HG03060 (cell line): ENCODE measurements around the gene NME8.

ENCODE experiments used
- ATAC-seq: cut with Tn5 transposase; IDR thresholded peaks from one replicate; pipeline ENCODE4 v1.9.1; 2021; ENCODE audit warnings: low read depth, moderate number of reproducible peaks; ENCODE audit not compliant: unreplicated experiment

Gene NME8

DNA sequence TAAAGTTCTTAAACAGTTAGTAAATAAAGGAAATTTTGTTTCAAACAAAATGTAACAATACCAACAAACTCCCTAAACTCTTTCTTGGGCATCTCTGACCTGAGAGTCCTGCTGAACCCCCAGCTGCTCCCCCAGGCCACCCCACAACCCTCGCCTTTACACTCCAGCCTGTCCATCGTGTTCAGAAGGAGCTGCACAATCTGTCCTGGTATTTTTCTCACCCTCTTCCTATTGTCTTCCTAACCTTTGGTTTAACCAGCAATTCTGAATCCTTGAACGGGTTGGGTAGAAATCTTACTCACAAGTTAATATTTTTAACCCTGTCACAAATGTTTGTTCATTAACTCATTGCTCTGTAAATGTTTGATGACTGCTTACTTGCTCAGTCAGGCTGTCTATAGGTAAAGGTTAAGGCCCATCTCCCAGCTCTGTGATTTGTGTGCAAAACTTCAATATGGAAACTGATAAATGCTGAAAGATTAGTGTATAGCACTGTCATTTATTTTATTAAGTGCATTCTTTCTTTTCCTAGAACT is 51.4 kb downstream of the NME8 start:
- no peak for ATAC-seq

DNA sequence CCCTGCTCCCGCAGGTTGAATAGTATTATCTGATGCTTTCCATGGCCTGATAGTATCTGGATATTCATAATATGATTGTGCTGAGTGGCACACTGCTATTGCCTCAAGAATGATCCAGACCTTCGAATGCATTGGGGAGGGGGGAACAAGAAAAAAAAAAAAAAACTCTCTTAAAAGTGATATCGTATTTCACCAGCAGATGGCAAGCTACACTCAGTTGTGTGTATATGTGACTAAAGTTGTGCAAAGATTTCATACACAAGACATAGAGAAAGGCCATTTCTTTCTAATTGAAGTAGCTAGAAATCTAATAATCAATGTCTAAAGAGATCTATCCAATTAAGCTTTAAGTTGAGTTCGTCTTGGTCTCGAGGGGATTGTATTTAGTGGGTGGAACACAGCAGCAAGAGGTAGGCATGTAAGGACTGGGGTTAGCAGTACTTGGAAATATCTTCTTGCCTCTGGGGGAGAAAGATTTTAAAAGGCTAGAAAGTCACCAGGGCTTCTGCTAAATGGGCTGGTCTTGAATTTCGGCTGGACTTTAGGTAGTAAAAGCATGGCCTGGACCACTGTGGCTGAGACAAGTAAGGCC is 52.9 kb downstream of the NME8 start:
- ATAC-seq, result no peak

DNA sequence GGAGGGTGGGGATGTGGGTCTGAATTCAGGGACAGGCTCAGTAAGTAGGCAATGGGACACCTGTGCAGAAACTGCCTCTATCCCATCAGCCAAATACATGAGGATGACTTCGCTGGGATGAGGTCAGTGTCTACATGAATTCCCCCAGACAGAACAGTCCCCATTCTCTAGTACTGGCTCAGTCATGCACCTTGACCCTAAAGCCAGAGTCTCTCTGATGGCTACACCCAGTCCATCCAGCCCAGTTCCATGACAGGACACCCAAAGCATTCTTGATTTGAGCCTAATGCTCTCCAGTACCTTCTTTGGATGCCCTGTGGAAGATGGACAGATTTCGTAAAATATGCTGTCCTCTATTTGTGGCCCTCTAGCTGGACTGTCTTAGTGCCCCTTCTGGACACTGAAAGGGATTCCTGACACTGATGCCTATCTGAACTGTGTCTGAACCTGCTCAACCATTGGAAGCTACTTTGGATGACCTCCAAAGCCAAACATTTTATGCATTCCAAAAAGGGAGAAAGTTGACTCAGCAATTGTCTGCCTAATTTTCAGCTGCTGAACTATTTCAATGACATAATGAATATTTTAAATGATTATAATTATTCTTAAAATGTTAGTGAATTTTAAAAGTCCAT is 53.6 kb downstream of the NME8 start:
- no peak for ATAC-seq

DNA sequence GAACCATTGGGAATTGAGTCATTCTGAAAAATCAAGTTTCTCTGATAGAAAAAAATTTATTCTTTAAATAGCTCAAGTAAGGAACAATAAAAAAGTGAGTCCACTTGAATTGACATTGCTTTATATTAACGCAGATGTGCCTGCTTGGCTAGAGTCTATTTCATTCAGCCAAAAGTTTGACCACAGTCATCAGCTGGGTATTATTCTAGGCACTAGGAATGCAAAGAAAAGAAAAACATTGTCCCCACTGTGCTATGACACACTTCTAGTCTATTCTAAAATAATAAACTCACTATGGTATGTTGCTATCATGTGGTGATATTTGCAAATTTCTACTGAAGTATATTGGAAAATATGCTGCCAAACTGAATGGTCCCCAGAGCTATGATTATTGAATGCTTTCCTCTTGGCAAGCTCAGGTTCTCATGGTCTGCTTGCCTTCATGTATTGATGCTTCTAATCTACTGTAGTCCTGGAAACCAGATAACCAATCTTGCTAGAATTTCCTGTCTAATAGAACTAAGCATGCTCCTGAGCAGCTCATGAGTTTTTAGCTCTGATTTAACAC is 59.9 kb downstream of the NME8 start:
- ATAC-seq, result no peak

DNA sequence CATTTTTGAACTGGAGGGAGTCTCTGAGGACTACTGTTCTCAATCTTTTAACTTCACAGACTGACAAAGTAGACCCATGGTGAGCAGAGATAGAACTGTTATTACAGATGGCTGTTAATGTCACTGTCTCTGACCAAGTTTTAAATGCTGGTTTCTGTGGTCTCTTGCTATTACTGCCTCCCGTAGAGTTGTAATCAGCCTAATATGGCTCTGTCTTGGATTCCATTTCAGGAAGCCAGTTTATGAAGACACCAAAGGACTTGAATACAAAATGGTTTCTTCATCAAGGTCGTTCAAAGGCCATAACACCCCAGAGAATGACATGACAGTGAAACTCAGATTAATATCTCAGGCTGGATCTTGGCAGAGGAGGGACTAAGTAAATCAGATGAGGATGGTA is 64.4 kb downstream of the NME8 start:
- no peak for ATAC-seq

DNA sequence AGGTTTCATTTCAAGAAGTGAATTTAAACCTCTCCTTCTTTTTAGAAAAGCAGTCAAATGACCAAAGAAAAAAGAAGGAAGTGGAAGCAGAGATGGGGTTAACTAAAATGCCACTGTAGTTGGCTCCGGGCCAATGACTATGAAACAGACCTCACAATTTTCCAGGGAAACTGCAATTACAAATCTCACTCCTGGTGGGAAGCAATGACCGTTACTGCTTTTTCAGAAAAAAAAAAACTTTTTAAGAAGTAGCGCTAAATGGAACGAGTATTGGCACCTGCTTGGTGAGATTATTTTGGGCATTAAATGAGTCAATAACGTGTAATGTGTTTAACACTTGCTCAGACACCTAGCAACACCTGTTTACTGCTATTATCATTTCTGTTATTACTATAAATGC is 67.0 kb downstream of the NME8 start:
- ATAC-seq, result no peak

DNA sequence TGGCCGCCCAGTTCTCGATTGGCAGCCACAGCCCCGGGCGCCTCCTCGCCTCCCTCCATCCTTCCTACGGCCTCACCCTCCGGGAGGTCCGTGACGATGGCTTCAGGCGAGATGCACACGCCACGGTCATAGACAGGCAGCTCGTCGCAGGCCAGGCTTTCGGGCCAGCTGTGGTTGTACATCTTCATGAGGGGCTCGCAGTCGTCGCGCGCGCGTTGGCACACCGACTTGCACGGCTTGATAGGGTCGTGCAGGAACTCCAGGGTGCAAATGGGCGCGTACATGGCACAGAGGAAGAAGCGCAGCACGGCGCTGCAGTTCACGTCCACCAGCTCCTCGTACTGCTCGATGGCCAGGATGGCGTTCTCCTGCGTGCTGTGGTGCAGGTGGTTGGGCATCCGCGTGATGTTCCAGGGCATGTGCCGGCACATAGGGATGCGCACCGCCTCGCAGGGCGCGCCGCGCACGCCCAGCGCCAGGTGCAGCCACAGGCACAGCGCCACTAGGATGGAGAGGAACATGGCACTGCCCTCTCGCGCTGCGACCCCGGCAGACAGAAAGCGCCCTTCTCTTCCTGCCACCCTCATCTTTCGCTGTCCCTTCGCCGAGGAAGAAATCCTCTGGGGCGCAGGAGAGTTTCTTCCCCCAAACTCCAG is 67.7 kb downstream of the NME8 start:
- ATAC-seq, result no peak

DNA sequence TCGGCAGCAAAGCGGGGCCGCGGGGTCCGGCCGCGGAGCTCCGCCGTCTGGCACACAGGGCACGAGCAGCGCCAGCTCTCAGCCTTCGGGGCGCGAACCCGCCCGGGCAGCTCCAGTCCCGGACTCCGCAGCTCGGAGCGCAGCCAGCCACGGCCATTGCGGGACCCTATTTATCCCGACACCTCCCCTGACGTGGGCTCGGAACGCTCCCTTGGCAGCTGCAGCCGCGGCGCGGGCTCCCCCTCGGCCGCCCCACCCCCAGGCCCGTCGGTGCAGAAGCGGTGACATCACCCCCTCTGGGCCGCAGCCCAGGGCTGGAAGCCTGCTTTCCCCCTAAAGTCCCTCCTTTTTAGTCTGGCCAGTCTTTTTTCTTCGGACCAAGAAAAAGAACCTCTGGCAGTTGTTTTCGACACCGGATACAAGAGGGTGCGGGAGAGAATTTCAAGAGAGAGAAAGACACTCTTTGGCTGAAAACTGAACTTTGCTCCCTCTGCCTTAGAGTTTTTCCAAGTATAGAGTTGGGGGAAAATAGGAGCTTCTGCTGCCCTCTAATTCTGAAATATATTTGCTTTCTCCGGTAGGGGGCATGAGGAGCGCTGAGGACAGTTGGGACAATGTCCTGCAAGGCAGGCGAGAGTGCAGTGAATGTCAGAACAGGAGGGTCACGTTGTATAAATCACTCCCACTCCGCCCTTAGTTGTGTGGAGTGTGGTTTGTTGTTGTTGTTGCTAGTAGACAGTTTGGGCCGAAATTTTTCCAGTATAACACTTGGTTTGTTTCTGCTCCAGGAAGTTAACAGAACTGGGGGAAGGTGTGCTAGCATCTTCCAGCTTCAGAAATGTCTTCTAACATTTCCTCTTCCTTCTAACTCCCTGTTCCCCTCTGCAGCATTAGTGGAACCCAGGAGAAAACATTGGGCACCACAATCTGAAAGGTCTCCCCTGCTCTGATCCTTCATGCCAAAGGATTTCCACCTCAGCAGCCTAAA is 68.6 kb downstream of the NME8 start, which contains the start of gene SFRP4:
Gene SFRP4, minus strand, starts transcription at position 145 of the 988 bp plus-strand sequence. CDS start 280 bp downstream, outside the sequence.
- ATAC-seq, result no peak

DNA sequence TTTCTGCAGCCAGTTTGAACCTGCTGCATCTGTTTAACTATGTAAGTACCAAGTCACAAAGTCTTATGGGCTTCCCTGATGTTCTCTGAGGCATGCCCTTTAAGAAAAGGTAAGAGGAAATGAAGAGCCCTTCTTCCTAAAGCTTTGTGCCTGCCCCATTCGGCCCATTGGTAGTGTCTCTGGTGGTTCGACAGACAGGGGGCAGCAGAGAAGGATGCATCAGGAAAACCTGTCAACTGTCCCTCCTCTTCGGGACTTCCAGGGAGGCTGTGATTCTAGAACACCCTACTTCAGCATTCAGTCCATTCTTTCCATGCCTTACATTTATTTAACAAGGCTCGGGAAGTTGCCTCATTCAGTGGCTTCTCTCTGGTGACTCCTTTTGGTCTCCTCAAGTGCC is 70.1 kb downstream of the NME8 start:
- ATAC-seq, result no peak

DNA sequence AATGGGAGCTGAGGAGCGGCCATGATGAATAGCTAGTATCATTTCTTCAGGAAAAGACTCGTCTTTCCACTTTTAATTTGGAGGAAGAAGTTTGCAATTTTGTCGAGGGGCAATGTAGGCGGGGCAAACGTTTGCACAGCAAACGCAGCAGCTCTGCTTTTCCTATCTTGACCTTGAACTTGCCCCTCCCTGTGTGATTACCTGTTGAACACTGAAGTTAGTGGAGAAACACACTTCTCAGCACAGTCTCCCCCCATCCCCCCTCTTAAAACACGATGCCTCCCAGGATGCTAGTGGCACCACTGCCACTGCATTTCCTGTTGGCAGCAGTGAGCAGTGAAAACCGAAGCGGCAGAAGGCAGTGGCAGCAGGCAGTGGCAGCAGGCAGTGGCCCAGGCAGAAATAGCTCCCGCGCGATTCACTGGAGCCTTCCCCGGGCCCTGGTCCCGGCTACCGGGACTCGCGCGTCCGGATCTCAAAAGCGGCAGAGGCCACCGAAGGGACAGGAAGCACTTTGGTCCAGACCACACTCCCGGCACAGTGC is 72.0 kb downstream of the NME8 start, which contains the start of gene EPDR1:
Gene EPDR1, plus strand, starts transcription at position 336 of the 544 bp plus-strand sequence. CDS start 300 bp downstream, outside the sequence.
- peak; percentile 65 for ATAC-seq

DNA sequence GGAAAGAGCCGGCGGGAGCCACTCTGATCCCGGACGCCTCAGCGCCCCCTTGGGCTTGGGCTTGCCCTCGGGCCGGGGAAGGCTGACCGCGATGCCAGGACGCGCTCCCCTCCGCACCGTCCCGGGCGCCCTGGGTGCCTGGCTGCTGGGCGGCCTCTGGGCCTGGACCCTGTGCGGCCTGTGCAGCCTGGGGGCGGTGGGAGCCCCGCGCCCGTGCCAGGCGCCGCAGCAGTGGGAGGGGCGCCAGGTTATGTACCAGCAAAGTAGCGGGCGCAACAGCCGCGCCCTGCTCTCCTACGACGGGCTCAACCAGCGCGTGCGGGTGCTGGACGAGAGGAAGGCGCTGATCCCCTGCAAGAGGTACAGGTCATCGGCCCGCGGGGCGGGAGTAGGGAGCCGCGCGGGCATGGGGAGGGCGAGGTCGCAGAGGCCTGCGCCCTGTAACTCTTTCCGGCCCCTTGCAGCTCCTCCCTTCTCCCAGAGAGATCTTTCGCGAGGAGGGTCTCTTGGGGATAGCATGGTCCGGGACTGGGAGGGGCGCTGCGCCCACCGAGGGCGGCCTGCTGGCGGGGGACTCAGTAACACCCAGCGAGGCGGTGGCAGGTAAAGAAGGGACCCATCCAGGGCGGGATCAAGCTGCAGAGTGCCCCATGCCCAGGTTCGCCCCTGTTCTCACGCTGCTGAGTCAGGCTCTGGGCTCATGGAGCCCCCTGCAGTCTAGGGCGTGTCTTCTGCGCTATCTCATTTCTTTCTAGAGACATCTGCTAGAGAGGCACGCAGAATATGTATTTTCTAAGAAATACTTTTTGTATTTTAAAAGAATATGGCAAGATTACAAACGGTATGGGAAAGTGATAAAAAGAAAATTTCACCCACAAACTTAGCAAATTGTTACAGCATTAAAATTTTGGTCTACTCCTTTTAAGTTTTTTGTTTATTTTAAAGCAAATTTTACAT is 72.7 kb downstream of the NME8 start:
- ATAC-seq, result peak; percentile 27

DNA sequence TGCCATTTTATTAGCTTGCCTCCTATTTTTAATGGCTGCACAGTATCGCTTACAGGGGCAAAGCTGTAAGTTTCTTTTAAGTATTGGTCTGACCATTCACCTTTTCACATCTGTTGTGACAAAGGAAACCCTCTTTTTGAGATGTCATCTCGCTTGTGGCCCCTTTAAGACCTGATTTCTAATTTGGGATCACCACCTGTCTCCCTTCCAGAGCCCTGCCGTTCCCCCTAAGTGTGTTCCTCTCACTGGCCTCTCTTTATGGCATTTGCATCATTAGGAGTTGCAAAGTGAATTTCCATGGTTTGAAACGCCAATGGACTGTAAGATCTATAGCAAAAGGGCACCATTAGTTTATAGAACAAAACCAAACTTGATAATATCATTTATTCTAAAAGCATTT is 73.5 kb downstream of the NME8 start:
- ATAC-seq, result no peak

DNA sequence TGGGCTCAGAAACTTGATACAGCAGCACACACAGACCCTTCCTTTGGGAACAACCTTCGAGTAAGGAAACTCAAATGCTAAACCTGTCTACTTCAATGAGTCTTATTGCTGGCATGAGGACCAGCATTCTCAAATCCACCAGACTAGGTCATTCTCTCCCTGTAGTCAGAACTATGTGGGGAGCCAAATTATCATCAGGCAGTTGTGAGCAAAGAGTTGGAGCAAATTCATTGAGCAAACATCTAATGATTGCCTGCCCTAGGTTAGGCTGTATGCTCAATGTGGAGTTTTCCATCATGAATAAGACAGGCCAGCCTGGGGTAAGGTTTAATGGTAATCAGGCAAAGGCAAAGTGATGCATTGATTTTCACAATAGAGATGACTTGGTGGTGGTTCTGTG is 75.6 kb downstream of the NME8 start:
- no peak for ATAC-seq

DNA sequence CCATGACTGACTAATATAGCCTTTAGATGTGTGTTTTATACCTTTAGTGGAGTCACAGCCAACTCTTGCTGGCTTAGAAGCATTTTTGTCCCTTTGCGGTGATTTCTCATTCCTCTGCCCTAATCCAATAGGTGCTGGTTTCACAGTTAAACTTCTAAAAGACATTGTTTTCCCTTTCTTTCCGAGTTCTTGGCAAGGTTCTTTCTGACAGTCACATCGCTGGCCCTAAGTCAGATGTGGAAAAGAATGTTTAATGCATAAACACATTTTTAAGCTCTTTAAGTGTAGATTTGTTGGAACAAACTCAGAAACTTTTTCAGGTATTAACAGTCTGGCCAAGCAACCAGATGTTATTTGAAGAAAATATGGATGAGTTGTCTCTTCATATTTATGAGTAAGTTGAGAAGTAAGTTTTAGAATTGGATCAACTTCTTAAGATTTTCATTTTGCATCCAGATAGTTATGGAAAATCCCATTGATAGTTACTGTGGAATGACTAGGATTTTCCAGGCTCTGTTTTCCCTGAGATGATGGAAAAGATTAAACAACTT is 76.2 kb downstream of the NME8 start:
- ATAC-seq, result no peak

DNA sequence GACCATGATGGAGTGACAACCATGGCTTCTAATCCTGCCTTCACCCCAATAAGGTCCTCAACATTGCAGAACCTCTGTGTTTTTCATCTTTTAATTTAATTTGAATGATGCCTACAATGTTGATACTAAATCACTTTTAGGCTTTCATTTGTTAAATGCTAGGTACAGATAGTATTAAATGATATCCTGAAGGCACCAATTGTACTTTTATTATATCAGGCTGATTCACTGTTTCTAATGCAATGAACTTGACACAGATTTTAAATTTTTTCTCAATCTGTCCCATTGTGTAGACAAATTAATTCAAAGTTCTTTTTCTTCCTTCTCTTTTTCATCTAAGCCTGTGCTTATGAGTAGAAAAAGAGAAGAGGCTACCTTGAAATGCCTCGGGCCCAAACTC is 77.2 kb downstream of the NME8 start:
- no peak for ATAC-seq

DNA sequence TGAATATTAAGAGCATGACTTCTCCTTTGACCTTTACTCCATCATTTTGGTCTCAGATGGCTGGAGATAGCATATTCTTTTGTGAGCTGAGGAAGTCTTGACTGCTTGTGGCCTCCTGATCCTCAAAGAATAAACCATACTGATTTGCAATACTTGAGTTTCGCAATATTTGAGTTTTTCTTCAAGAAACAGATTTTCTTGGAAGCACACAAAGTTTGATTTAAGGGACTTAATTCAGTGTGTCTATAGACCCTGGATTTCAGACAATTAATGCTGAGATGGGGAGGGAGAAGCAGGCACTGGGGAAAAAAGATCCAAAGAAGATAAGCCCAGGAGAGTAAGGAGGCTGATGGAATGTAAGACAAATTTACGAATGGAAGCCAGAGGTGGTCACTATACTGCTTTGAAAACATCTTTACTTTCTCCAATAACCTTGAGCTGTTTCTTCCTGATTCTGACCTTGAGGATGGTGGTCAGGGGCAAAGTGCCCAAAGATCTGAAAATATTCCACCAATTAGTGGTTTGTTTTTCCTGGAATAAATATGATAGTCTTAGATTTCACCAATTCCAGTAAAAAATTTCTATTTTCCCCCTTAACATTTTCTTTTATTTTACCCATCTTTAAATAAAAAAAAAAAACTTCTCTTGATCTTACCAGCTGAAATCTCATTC is 79.5 kb downstream of the NME8 start:
- ATAC-seq, result no peak

DNA sequence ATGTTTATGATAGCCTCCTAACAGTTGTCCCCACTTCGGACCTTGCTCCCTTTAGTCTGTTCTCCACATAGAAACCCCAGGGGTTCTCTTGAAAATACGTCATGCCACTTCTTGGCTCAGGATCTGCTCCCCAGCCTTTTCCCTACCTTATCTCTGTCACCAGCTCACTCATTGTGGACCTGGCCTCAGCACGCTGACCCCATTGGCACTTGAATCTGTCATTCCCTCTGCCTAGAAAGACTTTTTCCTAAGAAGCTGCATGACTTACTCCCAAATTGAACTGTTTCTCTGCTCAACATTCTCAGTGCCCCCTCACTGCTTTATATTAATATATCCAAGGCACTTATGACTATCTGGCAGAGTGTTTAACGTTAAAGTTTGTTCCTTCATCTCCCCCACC is 80.5 kb downstream of the NME8 start:
- no peak for ATAC-seq
